Liver (tissue), 9 donors: ENCODE data around the gene SNAPIN. TPM values are rescaled to one million over a fixed set of nuclear protein-coding genes. Genes with fewer than 3 reads are reported as not detected.
A peak's percentile ranks its signal among the peaks of the same experiment; 100 is the strongest.

Experiments
- DNase-seq: peaks from one replicate; pipeline ENCODE4 v3.0.0-alpha.2; 2017; ENCODE audit warnings: low spot score
- H3K27ac ChIP-seq, 2 donors: one replicate each; pipeline ENCODE4 v1.7.0; 2013; ENCODE audit warnings: inconsistent platforms in 2 of 2, low read length in 2 of 2, control low read depth in 1 of 2, low read depth in 1 of 2, mild to moderate bottlenecking in 1 of 2
- H3K27me3 ChIP-seq, 4 donors: one replicate each; pipeline versions ENCODE4 v1.6.1 to v1.7.0; 2013; ENCODE audit warnings: low read length in 3 of 4, inconsistent platforms in 1 of 4, mild to moderate bottlenecking in 1 of 4, moderate library complexity in 1 of 4; ENCODE audit not compliant: control insufficient read depth in 4 of 4, insufficient read depth in 4 of 4
- H3K36me3 ChIP-seq, 4 donors: one replicate each; pipeline versions ENCODE4 v1.6.1 to v1.7.0; 2013; ENCODE audit warnings: low read length in 3 of 4, mild to moderate bottlenecking in 3 of 4, low read depth in 1 of 4, moderate library complexity in 1 of 4; ENCODE audit not compliant: control insufficient read depth in 4 of 4, insufficient read depth in 3 of 4
- H3K4me1 ChIP-seq, 4 donors: one replicate each; pipeline versions ENCODE4 v1.6.1 to v1.7.0; 2013; ENCODE audit warnings: low read length in 3 of 4, mild to moderate bottlenecking in 3 of 4, moderate library complexity in 1 of 4; ENCODE audit not compliant: control insufficient read depth in 4 of 4, insufficient read depth in 4 of 4
- H3K4me3 ChIP-seq, 3 donors: one replicate each; pipeline versions ENCODE4 v1.6.1 to v1.7.0; 2013; ENCODE audit warnings: low read length in 3 of 3, control low read depth in 1 of 3, low read depth in 1 of 3, mild to moderate bottlenecking in 1 of 3
- H3K9ac ChIP-seq, 2 donors: one replicate each; pipeline ENCODE4 v1.7.0; 2013; ENCODE audit warnings: low read length in 2 of 2, mild to moderate bottlenecking in 2 of 2, moderate library complexity in 2 of 2, control low read depth in 1 of 2, low read depth in 1 of 2
- H3K9me3 ChIP-seq, 4 donors: one replicate each; pipeline versions ENCODE4 v1.6.1 to v1.7.0; 2013; ENCODE audit warnings: low read length in 3 of 4; ENCODE audit not compliant: control insufficient read depth in 4 of 4
- ATF3 ChIP-seq: IDR thresholded peaks from 2 replicates; pipeline ENCODE4 v1.6.1; 2016; ENCODE audit warnings: antibody characterized with exemption
- EGR1 ChIP-seq, 2 donors: IDR thresholded peaks; 2 replicates each; pipeline ENCODE4 v1.6.1; 2016 to 2018; ENCODE audit warnings: antibody characterized with exemption in 2 of 2, low read depth in 2 of 2
- FOXA1 ChIP-seq: IDR thresholded peaks from 2 replicates; pipeline ENCODE4 v1.6.1; 2016; ENCODE audit warnings: antibody characterized with exemption
- FOXA2 ChIP-seq: IDR thresholded peaks from 2 replicates; pipeline ENCODE4 v1.6.1; 2016; ENCODE audit warnings: antibody characterized with exemption
- GABPA ChIP-seq, 2 donors: IDR thresholded peaks in 1 of 2; conservative IDR thresholded peaks in 1 of 2; 2 replicates each; pipeline ENCODE4 v1.6.1; 2016; ENCODE audit warnings: antibody characterized with exemption in 2 of 2, mild to moderate bottlenecking in 1 of 2, moderate library complexity in 1 of 2
- HNF4A ChIP-seq, 2 donors: conservative IDR thresholded peaks; 2 replicates each; pipeline ENCODE4 v1.6.1; 2016; ENCODE audit warnings: antibody characterized with exemption in 2 of 2, mild to moderate bottlenecking in 2 of 2
- HNF4G ChIP-seq: IDR thresholded peaks from 2 replicates; pipeline ENCODE4 v1.6.1; 2016; ENCODE audit warnings: antibody characterized with exemption
- JUND ChIP-seq, 2 donors: IDR thresholded peaks; 2 replicates each; pipeline ENCODE4 v1.6.1; 2016; ENCODE audit warnings: antibody characterized with exemption in 2 of 2
- NR2F2 ChIP-seq: IDR thresholded peaks from 2 replicates; pipeline ENCODE4 v1.6.1; 2016; ENCODE audit warnings: antibody characterized with exemption
- RAD21 ChIP-seq, 2 donors: IDR thresholded peaks; 2 replicates each; pipeline ENCODE4 v1.6.1; 2016; ENCODE audit warnings: antibody characterized with exemption in 2 of 2, mild to moderate bottlenecking in 2 of 2
- RXRA ChIP-seq, 2 donors: IDR thresholded peaks; 2 replicates each; pipeline ENCODE4 v1.6.1; 2017 to 2018; ENCODE audit warnings: antibody characterized with exemption in 2 of 2, mild to moderate bottlenecking in 1 of 2
- SP1 ChIP-seq: IDR thresholded peaks from 2 replicates; pipeline ENCODE4 v1.6.1; 2018; ENCODE audit warnings: antibody characterized with exemption, mild to moderate bottlenecking
- TAF1 ChIP-seq: conservative IDR thresholded peaks from 2 replicates; pipeline ENCODE4 v1.6.1; 2016; ENCODE audit warnings: antibody characterized with exemption, mild to moderate bottlenecking
- YY1 ChIP-seq: IDR thresholded peaks from 2 replicates; pipeline ENCODE4 v1.6.1; 2016; ENCODE audit warnings: antibody characterized with exemption, mild to moderate bottlenecking
- WGBS: extraction: QIAGEN DNeasy Blood & Tissue Kit; methylation state at CpG from one replicate; pipeline ENCODE4 v1.1.7; 2013; 5-methylcytosine and 5-hydroxymethylcytosine counted together
- polyA plus RNA-seq, 2 donors: library from polyadenylated mRNA; stranded (reverse) in 1 of 2; unstranded in 1 of 2; fragments of 200-250 nt in 1 of 2; fragments of >200 nt in 1 of 2; fragmentation: Nextera tagmentation in 1 of 2; extraction: Ambion mirVana in 1 of 2; gene quantifications; one replicate each; pipeline versions ENCODE4 v1.2.1 to v1.2.3, GENCODE V29; 2013 to 2015
- total RNA-seq, 2 donors: library from RNA; depleted of rRNA; stranded (reverse); fragments of >200 nt; gene quantifications; one replicate each; pipeline ENCODE4 v1.2.3, GENCODE V29; 2014
- TF ChIP-seq, protein P1 (sequence below): fragments of 150-350 bp; IDR thresholded peaks from 2 replicates; pipeline ENCODE4 v1.5.1; 2017; ENCODE audit warnings: improper control_type of control experiment, low read depth, low read length; ENCODE audit not compliant: missing input control
- TF ChIP-seq, protein P2 (sequence below): IDR thresholded peaks from 2 replicates; pipeline ENCODE4 v1.6.1; 2016; ENCODE audit warnings: antibody characterized with exemption
- TF ChIP-seq, protein P3 (sequence below): IDR thresholded peaks from 2 replicates; pipeline ENCODE4 v1.6.1; 2016; ENCODE audit warnings: antibody characterized with exemption
- TF ChIP-seq, protein P4 (sequence below): IDR thresholded peaks from 2 replicates; pipeline ENCODE4 v1.6.1; 2016; ENCODE audit warnings: antibody characterized with exemption, mild to moderate bottlenecking
- donor health status: healthy.
- donor health status: healthy.
- donor health status: healthy.
- donor health status: healthy.
- donor health status: healthy.

The SNAPIN gene
- total and polyA plus RNA-seq, 4 donors = 20.0 to 30.5 (median 24.2) TPM

DNA sequence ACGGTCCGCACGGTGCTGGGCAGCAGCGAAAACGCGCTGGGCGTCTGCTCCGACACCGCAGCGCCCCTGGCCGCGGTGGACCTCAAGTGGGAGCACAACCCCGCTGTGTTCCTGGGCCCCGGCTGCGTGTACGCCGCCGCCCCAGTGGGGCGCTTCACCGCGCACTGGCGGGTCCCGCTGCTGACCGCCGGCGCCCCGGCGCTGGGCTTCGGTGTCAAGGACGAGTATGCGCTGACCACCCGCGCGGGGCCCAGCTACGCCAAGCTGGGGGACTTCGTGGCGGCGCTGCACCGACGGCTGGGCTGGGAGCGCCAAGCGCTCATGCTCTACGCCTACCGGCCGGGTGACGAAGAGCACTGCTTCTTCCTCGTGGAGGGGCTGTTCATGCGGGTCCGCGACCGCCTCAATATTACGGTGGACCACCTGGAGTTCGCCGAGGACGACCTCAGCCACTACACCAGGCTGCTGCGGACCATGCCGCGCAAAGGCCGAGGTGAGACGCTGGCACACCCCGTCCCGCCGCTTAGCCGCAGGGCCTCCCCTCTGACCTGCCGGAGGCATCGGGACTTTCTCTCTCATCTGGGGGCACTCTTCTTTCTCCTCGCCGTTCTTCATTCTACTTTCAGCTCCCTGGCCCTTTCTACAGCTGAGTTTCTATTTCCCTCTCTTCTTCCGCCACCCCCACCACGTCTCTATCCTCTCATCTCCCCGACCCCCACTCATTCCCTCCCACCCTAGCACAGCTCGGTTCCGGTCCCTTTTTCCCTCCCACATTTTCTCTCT is 21.0 kb downstream of the SNAPIN start:
- Histone ChIP-seq H3K9me3 (no peaks in the 10 kb centered on the region), H3K36me3 (no peaks in the 10 kb centered on the region), H3K9ac (no peak overlapping the region), H3K4me3 (peak overlapping the region in 2 of 3 donors; percentile 22 to 59), H3K4me1 (peaks cover 8 to 24% (median 20%) of the 10 kb centered on the region in 4 donors), H3K27ac (no peak overlapping the region), H3K27me3 (no peaks in the 10 kb centered on the region)
- 6% methylated on average over 73 of the region's 73 CpGs for WGBS
- no peak for TF ChIP-seq RXRA (IDR thresholded peaks at IDR 0.05)
- peak in 1 of 2 donors; percentile 6 for TF ChIP-seq RAD21 (IDR thresholded peaks at IDR 0.05)
- DNase-seq = no peak

DNA sequence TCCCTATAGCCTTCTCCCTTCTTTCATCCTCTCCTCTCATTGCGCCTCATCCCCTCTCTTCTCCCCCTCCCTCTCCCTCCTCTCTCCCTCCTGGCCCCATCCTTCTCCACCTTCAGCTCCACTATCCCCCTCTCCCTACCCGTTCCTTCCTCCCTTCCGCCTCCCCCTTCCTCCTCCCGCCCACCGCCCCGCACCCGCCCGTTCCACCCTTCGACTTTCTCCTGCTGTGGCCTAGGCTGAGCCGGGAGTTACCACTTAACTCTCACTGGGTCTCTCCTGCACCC is 21.6 kb downstream of the SNAPIN start:
- H3K4me3 ChIP-seq = peak overlapping the region in 1 of 3 donors; percentile 59
- no peak overlapping the region for H3K27ac ChIP-seq
- H3K36me3 ChIP-seq = no peaks in the 10 kb centered on the region
- 50% methylated on average over 10 of the region's 10 CpGs for WGBS
- no peaks in the 10 kb centered on the region for H3K9me3 ChIP-seq
- TF ChIP-seq HNF4G = no peak
- no peak for TF ChIP-seq GABPA (IDR thresholded peaks at IDR 0.05 in 1 of 2, conservative IDR thresholded peaks at IDR 0.05 in 1 of 2)
- no peak for TF ChIP-seq ATF3
- no peak for TF ChIP-seq FOXA1
- no peak for TF ChIP-seq SP1
- TF ChIP-seq, protein P1, sequence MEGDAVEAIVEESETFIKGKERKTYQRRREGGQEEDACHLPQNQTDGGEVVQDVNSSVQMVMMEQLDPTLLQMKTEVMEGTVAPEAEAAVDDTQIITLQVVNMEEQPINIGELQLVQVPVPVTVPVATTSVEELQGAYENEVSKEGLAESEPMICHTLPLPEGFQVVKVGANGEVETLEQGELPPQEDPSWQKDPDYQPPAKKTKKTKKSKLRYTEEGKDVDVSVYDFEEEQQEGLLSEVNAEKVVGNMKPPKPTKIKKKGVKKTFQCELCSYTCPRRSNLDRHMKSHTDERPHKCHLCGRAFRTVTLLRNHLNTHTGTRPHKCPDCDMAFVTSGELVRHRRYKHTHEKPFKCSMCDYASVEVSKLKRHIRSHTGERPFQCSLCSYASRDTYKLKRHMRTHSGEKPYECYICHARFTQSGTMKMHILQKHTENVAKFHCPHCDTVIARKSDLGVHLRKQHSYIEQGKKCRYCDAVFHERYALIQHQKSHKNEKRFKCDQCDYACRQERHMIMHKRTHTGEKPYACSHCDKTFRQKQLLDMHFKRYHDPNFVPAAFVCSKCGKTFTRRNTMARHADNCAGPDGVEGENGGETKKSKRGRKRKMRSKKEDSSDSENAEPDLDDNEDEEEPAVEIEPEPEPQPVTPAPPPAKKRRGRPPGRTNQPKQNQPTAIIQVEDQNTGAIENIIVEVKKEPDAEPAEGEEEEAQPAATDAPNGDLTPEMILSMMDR = no peak
- no peak for TF ChIP-seq RXRA (IDR thresholded peaks at IDR 0.05)
- TF ChIP-seq, protein P2, sequence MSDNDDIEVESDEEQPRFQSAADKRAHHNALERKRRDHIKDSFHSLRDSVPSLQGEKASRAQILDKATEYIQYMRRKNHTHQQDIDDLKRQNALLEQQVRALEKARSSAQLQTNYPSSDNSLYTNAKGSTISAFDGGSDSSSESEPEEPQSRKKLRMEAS = no peak
- TF ChIP-seq FOXA2 = no peak
- TF ChIP-seq, protein P3, sequence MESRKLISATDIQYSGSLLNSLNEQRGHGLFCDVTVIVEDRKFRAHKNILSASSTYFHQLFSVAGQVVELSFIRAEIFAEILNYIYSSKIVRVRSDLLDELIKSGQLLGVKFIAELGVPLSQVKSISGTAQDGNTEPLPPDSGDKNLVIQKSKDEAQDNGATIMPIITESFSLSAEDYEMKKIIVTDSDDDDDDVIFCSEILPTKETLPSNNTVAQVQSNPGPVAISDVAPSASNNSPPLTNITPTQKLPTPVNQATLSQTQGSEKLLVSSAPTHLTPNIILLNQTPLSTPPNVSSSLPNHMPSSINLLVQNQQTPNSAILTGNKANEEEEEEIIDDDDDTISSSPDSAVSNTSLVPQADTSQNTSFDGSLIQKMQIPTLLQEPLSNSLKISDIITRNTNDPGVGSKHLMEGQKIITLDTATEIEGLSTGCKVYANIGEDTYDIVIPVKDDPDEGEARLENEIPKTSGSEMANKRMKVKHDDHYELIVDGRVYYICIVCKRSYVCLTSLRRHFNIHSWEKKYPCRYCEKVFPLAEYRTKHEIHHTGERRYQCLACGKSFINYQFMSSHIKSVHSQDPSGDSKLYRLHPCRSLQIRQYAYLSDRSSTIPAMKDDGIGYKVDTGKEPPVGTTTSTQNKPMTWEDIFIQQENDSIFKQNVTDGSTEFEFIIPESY = no peak
- no peak for TF ChIP-seq JUND (IDR thresholded peaks at IDR 0.05)
- TF ChIP-seq EGR1 (IDR thresholded peaks at IDR 0.05; ENCODE audit: low read depth in 2 of 2) = no peak
- no peak for TF ChIP-seq YY1
- no peak for TF ChIP-seq HNF4A (conservative IDR thresholded peaks at IDR 0.05)
- TF ChIP-seq RAD21 (IDR thresholded peaks at IDR 0.05) = no peak
- TF ChIP-seq, protein P4, sequence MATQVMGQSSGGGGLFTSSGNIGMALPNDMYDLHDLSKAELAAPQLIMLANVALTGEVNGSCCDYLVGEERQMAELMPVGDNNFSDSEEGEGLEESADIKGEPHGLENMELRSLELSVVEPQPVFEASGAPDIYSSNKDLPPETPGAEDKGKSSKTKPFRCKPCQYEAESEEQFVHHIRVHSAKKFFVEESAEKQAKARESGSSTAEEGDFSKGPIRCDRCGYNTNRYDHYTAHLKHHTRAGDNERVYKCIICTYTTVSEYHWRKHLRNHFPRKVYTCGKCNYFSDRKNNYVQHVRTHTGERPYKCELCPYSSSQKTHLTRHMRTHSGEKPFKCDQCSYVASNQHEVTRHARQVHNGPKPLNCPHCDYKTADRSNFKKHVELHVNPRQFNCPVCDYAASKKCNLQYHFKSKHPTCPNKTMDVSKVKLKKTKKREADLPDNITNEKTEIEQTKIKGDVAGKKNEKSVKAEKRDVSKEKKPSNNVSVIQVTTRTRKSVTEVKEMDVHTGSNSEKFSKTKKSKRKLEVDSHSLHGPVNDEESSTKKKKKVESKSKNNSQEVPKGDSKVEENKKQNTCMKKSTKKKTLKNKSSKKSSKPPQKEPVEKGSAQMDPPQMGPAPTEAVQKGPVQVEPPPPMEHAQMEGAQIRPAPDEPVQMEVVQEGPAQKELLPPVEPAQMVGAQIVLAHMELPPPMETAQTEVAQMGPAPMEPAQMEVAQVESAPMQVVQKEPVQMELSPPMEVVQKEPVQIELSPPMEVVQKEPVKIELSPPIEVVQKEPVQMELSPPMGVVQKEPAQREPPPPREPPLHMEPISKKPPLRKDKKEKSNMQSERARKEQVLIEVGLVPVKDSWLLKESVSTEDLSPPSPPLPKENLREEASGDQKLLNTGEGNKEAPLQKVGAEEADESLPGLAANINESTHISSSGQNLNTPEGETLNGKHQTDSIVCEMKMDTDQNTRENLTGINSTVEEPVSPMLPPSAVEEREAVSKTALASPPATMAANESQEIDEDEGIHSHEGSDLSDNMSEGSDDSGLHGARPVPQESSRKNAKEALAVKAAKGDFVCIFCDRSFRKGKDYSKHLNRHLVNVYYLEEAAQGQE = no peak
- no peak for TF ChIP-seq NR2F2
- TF ChIP-seq TAF1 = no peak
- no peaks in the 10 kb centered on the region for H3K27me3 ChIP-seq
- H3K4me1 ChIP-seq = peaks cover 8 to 24% (median 20%) of the 10 kb centered on the region in 4 donors
- DNase-seq = no peak
- no peak overlapping the region for H3K9ac ChIP-seq
